ENCODE data around the gene NUP37.
"Not testable (repeated sequence)": the region's sequence is repeated elsewhere in the genome, so short reads cannot be mapped to it uniquely, and the experiment has no call there.

Gene NUP37

DNA sequence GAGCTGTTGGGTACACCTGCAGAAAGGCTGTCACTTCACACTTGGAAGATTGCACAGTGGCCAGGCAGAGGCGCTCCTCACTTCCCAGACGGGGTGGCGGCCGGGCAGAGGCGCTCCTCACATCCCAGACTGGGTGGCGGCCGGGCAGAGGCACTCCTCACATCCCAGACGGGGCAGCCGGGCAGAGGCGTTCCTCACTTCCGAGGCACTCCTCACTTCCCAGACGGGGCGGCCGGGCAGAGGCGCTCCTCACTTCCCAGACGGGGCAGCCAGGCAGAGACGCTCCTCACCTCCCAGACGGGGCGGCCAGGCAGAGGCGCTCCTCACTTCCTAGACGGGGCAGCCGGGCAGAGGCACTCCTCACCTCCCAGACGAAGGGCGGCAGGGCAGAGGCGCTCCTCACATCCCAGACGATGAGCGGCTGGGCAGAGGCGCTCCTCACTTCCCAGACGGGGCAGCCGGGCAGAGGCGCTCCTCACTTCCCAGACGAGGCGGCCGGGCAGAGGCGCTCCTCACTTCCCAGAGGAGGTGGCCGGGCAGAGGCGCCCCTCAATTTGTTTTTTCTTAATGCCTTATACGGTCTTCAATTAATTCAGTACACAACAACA is 30.6 kb downstream of the NUP37 start:
- DNase-seq (ENCODE audit: low read depth in 2 of 2), result not testable (repeated sequence)

DNA sequence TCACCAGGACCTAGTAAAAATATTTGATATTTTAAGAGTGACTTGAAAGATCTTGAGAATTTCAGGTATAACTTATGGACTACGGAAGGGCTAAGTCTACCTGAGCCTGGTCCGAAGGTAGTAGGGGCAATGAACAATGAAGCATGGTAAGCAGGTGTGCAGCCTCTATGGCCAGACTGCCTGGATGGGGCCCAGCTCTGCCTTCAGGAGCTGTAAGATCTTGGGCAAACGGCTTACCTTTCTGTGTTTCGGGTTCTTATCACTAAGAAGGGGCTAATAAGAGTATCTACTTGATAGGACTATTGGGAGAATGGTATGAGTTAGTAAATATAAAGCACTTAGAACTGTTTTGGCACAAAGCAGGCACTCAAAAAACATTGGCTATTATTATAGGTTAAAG is 39.1 kb downstream of the NUP37 start:
- DNase-seq (ENCODE audit: low read depth in 2 of 2), result no peak

DNA sequence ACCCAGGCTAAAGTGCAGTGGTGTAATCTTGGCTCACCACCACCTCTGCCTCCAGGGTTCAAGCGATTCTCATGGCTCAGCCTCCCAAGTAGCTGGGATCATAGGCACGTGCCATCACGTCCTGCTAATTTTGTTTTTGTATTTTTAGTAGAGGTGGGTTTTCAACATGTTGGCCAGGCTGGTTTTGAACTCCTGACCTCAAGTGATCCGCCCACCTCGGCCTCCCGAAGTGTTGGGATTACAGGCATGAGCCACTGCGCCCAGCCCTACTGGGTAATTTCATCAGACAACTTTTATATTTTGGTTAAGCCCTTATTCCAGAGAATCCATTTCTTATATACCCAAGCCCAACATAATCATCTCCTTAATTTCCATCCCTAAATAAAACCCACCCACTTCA is 47.8 kb downstream of the NUP37 start:
- DNase-seq (ENCODE audit: low read depth in 2 of 2), result not testable (repeated sequence)

- DNase-seq (ENCODE audit: low read depth in 2 of 2), result no peak
Measured at GRCh38 chr12:102069707-102070106, 50.2 kb downstream of the NUP37 start.

- no peak for DNase-seq (ENCODE audit: low read depth in 2 of 2)
Measured at GRCh38 chr12:102067574-102068258, 52.2 kb downstream of the NUP37 start.

DNA sequence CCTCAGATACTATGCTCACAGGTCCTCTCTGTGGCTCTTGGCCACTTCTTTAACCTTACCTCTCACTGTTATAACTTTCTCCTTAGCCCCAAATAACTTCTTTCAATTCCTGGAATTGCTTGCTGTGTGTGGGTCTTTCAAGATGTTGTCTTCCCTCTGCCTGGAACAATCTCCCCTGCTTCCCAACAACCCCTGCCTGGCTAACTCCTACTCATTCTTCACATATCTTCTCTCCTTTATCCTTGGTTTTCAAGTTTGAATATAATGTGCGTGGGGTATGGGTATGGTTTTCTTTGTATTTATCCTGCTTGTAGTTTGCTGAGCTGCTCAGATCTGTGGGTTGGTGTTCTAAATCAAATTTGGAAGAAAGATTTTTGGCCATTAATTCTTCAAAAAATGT is 55.4 kb downstream of the NUP37 start:
- DNase-seq (ENCODE audit: low read depth in 2 of 2), result no peak

GRCh38 chr12:102063069-102063468 is 56.8 kb downstream of the NUP37 start:
- DNase-seq (ENCODE audit: low read depth in 2 of 2), result no peak

- no peak for DNase-seq (ENCODE audit: low read depth in 2 of 2)
Measured at GRCh38 chr12:102062419-102062806, 57.5 kb downstream of the NUP37 start.

DNA sequence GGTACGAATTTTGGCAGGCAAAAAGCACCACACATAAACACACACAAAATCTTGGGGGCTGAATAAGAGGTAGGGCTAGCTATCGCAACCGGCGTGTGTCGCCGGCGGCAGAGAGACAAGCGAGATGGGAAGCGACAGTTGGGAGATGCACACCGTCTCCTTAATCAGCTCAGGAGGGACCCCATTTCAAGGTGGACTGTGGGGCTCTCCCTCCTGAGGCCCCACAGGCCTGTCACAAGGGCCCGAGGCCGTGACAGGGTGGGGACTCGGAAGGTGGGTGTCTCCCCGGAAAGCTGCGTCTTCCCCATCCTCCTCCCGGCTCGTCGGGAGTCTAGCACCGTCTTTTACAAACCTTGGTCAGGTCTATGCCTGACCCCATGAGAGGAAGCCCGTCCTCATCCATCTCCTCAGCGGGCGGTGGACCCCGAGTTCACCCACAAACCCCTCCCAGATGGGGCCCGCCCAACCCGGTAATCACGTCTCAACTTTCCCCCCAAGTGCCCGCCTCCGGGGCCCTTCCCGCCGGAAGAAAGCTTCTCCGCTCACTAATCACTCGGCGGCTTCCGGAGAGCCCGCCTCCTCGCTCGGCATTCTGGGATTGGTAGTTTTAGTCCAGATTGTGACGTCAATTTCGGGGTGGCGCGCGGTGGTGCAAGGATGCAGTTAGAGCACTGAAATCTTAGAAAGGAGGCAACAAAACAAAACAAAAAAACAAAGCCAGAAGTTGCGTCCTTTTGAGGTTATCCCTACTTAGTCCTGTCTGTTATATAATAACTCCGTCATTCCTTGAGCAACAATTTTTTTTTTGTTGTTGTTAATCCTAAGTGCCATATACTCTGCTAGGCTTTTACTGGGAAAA is 58.1 kb downstream of the NUP37 start, which contains the start of gene WASHC3:
Gene WASHC3, minus strand, starts transcription at position 432 of the 859 bp plus-strand sequence. Its CDS starts 29 bp downstream, at position 403.
- peak; percentile 88 to 91 for DNase-seq (ENCODE audit: low read depth in 2 of 2)

DNA sequence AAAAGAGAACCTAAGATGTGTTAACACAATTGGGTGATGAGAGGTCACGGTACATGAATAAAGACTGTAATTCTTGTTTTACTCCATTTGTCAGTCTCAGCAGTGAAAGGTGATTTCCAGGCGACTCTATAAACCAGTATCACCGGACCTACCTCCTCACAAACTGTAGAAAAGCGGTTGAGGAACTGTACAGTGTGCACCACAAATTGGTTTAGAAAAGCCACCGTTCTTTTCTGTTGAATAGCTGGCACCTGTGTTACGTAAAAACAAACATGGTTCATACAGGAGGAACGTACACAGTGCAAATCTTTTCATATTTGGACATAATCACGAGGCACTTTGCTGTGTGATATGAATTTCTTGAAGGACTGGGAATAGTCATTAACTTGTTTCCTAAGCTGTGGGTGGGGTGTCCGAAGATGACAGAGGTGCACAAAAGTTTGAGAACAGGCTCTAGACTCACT is 58.8 kb downstream of the NUP37 start:
- DNase-seq (ENCODE audit: low read depth in 2 of 2), result no peak

DNA sequence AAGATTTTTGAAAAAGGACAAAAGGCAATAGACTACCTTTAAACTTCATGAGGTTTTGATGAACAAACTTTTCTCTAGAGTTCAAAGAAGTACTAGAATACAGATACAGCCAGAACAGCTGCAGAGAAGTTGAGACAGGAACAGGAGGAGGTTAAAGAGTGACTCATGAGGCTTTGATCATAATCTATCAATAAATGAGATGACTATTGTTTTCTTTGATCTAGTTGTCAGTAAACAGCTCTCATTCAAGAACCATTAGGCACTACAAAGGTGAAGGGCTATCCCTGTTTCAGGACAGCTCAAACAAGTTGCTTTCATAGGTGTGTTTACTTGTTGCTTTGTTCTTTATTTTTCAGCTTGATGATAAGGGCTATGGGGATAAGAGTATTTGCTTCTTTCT is 60.6 kb downstream of the NUP37 start:
- DNase-seq (ENCODE audit: low read depth in 2 of 2), result no peak

GRCh38 chr12:102054345-102054744 is 65.6 kb downstream of the NUP37 start:
- no peak for DNase-seq (ENCODE audit: low read depth in 2 of 2)

- no peak for DNase-seq (ENCODE audit: low read depth in 2 of 2)
Measured at GRCh38 chr12:102053062-102053349, 66.9 kb downstream of the NUP37 start.

GRCh38 chr12:102052192-102053061 is 67.5 kb downstream of the NUP37 start:
- no peak for DNase-seq (ENCODE audit: low read depth in 2 of 2)

- DNase-seq (ENCODE audit: low read depth in 2 of 2), result no peak
Measured at GRCh38 chr12:102051431-102051965, 68.4 kb downstream of the NUP37 start.

DNA sequence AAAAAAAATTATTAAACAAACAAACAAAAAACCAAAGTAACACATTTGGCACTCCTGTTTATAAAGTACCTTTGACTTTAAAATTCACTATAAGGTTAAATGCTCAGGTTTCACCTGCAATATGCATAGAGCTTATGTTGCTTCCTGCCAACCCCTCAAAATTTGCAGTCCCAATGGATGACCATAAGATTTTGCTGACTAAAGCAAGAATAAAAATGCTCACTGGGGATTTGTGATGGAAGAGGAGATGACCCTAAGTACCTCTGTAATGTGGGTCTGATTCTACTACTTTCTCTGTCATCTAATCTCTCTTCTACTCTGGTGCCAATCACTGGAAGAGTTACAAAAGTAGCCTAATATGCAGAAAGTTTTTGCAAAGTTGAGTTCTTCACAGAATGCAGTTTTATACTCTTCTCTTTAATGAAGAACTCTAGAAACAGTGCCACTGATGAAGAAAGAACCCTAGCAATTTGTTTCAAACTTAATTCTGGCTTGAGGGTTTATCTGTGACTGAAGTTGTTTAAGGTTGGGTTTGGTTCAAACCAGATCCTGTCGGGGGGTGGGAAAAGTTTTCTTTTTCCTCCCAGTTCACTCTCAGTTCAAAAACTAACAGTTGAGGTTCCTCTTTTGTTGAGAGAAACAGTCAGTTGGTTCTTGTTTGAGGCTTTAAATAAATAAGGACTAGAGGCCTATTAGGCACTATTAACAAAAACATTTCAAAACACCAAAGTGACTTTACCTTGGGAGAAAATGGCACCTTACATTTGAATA is 69.1 kb downstream of the NUP37 start:
- no peak for DNase-seq (ENCODE audit: low read depth in 2 of 2)

DNA sequence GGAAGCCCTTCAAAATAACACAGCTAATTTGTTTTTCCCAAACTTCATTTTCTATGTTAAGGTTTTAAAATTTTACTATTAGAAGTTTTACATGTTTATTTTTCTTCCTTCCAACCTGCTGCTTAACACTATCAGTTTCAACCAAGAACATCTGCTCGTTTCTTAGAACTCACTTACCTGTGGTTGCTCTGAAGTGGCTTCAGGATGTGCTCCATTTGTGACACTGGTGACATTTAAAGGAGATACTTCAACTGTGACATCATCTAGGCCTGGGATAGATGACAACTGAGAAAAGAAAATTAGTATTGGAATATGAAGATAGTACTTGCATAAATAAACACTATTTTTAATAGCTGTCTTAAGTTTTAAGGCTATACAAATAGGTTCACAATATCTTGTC is 76.0 kb downstream of the NUP37 start:
- DNase-seq (ENCODE audit: low read depth in 2 of 2), result no peak

DNA sequence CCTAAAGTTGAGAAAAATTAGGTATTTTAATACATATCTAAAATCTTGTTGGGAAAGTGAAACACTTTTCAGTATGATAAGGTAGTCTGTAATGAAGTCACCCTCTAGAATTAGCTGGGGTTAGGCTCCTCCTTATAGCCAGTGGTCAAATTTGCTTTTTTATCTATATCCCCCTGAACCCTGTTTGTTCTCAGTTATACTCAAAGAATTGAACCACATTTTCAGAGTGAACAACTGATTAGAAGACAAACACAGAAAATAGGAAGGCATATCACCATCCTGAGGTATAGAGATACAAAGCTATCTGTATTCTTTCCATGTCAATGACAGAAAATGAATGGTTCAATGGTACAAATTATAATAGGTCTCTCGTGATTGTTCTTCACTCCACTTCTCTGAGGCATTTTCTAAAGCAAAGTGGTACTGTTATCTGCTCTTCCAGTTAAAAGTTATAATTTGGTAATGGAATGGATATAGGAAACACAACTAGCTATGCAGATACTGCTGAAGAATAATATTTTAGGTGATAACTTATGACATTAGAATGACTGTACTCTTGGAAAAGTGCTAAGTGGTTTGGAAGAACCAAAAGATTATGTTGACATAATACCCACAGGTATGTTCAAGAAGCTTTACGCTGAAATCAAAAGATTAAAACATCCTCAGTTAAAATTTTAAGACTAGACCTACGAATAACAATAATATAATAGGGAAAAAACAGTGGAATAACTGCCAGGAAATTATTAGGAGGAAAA is 85.7 kb downstream of the NUP37 start:
- no peak for DNase-seq (ENCODE audit: low read depth in 2 of 2)

- no peak for DNase-seq (ENCODE audit: low read depth in 2 of 2)
Measured at GRCh38 chr12:102031852-102032251, 88.1 kb downstream of the NUP37 start.

DNA sequence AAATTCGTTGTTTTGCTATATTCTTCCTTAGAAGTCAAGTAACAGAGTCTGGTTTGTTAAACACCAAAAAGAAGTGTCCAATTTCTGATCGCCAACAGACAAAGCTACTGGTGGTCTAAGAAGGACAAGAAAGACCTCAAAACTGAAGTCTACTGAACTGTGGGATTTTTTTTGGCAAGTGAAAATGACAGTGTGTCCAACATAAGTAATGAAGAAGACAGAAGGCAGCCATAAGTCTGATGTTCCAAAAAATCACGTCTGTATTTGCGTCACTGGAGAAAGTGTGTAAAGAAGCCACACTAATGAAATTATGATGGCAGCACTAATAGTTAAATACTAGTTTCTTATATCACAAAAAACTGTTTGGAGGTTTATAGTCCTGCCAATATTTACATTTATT is 90.8 kb downstream of the NUP37 start:
- DNase-seq (ENCODE audit: low read depth in 2 of 2), result no peak

Measured in stimulated activated CD8-positive, alpha-beta memory T cell treated with anti-CD3 and anti-CD28 coated beads, Interleukin-15, amount 100 ng/mL, for 4 hours (primary cell).